T47D (cell line): ENCODE results near the gene CHCHD10.
A peak's percentile ranks its signal among the peaks of the same experiment; 100 is the strongest.

Experiments used
- DNase-seq, 2 experiments: peaks; one replicate each; pipeline versions ENCODE4 v3.0.0 to v3.0.0-alpha.2; 2011 to 2012; ENCODE audit warnings: low read depth in 1 of 2, low spot score in 1 of 2
- JUND ChIP-seq: IDR thresholded peaks from 2 replicates; pipeline ENCODE4 v1.6.1; 2012; ENCODE audit warnings: low read depth
- in situ Hi-C: cut with HindIII; loops from 2 replicates; pipeline ENCODE4 v1.10.0; 2016; ENCODE audit warnings: low sequenced_read_pairs, low pct_unique_long_range_greater_than_20kb

The CHCHD10 gene

DNA sequence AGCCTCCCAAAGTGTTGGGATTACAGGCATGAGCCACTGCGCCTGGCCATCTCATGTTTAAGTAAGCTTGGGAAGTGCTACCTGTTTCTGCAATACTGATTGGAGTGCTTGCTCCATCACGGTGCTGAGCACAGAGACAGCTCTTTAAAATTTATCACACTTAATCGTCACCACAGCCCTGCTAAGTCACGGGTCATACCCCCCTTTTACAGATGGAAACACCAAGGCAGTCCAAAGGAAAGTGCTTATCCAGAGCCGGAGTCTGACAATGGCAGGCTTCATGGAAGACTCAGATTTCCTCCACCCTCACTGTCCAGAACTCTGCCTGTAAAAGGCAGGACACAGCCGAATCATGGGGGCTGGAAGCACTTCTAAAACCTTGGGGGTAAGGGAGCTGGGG lies 7.7 kb downstream of the CHCHD10 start:
- TF ChIP-seq JUND: no peak
- no peak for DNase-seq
- in situ Hi-C loops: no loop called here

DNA sequence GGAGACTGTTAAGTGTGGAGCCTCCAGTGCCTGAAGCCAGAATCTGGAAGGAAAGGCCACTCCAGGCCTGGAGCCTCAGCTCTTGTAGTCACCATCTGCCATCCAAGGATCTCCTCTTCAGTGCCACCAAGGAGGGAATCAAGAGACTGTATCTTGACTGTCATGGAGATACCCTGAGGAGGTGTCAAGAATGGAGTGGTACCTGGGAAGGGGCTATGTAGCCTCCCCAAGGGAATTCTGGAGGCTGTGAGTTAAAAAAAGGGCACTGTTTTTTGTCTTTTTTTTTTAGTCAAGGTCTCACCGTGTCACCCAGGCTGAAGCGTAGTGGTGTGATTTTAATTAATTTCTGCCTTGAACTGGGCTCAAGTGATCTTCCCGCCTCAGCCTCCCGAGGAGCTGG lies 8.2 kb downstream of the CHCHD10 start:
- no peak for DNase-seq

DNA sequence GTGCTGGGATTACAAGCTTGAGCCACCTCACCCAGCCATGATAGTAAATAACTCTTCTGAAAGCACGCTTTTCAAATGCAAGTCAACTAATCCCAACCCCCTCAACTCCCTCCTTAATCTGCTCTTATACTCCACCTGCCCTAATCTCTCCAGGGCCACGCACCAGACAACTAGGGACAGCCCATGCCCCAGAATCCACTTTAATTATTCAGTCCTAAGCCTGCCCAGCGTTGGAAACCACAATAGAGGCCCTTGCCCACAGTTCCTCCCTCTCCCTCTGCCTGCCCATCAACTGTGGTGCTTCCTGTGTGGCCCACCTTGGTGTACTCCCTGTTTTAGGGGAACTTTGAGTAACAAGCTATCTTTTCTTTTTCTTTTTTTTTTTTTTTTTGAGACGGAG lies 10.9 kb downstream of the CHCHD10 start:
- TF ChIP-seq JUND: no peak
- no peak for DNase-seq

More for the DNA sequence above, 8.2 kb downstream of the CHCHD10 start:
- in situ Hi-C loops: no loop called here
- TF ChIP-seq JUND: no peak

DNA sequence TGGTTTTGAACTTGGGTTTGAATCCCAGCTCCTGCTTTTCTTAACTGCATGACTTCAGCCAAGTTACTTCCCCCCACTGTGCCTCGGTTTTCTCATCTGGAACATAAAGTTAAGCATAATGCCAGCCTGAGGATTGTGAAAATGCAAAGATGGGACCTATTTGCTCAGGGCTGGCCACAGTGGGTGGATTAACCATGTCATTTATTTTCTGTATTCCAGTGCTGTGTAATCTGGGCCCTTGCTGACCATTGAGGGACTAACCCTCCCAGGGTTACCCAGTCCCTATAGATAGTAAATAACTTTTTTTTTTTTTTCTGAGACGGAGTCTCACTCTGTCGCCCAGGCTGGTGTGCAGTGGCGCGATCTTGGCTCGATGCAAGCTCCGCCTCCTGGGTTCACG lies 12.1 kb downstream of the CHCHD10 start:
- no peak for TF ChIP-seq JUND
- no peak for DNase-seq
- in situ Hi-C loops: no loop called here

More for the DNA sequence above, 10.9 kb downstream of the CHCHD10 start:
- in situ Hi-C loops: no loop called here

DNA sequence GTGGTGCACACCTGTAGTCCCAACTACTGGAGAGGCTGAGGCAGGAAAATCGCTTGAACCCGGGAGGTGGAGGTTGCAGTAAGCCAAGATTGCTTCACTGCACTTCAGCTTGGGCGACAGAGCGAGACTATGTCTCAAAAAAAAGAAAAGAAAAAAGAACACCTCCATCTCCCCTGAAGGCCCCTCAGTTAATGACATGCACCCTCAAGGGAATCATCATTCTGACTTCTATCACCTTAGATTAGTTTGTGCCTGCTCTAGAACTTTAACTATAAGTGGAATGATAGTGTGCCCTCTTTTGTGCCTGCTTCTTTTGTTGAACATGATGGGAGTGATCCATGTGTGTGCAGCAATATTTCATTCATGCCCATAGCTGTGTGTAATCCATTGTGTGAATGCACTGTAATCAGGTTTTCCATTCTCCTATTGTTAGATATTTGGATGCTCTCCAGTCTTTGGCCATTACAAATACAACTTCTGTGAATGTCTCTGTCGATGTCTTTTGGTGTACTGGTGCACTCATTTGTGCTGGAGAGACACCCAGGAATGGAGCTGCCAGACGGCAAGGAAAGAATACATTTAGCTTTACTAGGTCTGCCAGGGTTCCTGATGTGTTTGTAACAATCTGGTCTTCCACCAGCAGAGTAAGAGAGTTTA lies 12.7 kb downstream of the CHCHD10 start:
- in situ Hi-C loops: no loop called here

DNA sequence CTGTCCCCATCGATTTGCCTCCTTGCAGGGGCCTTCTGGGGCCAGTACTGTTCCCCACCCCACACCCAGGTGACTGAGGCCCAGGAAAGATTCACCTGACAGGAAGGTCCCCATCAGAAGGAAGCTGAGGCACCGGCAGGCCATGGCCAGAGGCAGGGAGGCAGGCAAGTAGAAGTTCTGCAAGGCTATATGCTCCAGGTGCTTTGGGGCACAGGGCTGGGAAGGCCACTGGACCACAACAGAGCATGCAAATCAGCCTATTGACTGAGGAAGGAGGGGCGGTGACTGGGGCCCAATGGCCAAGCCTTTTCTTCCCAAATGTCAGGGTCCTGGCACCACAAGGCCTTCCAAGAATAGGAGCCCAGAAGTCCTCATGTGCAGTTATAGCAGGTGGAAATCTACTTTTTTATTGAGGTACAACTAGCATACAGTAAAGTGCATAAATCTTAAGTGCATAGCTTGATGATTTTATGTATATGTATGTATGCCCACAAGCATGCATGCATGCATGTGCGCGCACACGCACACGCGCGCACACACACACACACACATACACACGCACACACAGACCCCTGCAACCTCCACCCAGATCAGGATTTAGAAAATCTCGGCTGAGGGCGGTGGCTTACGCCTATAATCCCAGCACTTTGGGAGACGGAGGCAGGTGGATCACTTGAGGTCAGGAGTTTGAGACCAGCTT lies 13.4 kb downstream of the CHCHD10 start, which contains the start of gene VPREB3:
Gene VPREB3, minus strand, starts transcription at position 206 of the 700 bp plus-strand sequence. Its CDS starts 62 bp downstream, at position 144.
- no peak for TF ChIP-seq JUND
- no peak for DNase-seq
- in situ Hi-C loops: no loop called here

More for the DNA sequence above, 12.7 kb downstream of the CHCHD10 start:
- TF ChIP-seq JUND: no peak
- DNase-seq: no peak

DNA sequence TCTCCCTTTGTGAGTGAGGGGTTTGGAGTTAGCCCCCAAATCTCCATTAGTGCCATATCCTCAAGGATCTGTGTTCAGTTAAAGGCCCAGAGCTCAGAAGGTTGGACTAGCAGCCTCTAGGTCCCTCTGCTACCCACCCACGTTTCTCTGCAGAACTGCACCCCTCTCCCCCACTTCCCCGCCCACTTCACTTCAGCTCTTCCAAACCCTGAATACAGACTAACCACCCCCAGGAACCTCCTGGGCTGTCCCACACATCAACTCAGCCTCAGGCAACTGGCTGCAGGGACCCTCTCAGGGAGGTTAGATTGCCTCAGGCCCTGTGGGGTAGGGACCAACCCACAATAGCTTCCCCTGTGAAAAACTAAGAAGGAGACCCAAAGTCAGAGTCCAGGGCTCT lies 14.4 kb downstream of the CHCHD10 start:
- in situ Hi-C loops: no loop called here
- TF ChIP-seq JUND: no peak
- no peak for DNase-seq

DNA sequence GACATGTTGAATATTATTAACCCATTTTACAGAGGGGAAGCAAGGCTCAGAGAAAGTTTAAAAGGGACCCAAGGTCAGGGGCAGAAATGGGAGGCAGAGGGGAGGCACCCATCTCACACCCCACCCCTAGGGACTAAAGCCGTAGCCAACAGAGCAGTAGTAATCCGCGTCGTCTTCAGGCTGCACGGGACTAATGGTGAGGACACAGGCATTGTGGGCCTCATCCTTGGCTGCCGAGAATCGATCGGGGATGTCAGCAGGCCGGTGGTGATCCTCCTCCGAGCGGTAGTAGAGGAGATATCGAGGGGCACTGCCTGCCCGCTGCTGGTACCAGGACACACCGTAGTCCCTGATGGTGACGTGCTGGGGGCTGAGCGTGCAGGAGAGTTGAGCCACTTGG lies 15.0 kb downstream of the CHCHD10 start:
- in situ Hi-C loops: no loop called here
- DNase-seq: no peak
- no peak for TF ChIP-seq JUND

DNA sequence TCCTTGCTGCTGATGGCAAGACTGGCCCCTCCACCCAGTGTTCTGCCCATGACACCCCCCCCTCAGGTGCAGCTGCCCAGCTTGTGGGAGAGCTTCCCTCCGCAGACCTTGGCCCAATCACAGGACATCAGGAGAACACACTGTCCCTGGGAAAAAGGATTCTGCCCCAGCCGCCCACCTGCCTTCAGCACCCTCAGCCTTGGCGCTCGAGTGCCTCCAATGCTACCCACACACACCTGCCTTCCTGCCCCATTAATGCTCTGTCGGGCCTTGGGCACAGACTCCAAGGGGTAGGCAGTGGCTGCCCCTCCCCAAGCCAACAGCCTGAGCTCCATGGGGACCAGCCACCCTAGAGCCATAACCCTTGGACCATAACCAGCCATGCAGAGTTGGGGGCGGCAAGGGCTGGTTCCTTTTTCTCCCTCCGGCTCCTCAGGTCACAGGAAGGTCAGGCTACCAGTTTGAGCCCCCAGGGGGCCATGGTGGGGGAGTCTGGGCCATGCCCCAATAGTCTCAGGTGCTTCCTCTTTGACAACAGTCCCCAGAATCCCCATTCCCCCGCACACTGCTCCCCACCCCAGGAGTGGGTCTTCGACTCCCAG lies 15.6 kb downstream of the CHCHD10 start:
- no peak for DNase-seq
- in situ Hi-C loops: no loop called here

DNA sequence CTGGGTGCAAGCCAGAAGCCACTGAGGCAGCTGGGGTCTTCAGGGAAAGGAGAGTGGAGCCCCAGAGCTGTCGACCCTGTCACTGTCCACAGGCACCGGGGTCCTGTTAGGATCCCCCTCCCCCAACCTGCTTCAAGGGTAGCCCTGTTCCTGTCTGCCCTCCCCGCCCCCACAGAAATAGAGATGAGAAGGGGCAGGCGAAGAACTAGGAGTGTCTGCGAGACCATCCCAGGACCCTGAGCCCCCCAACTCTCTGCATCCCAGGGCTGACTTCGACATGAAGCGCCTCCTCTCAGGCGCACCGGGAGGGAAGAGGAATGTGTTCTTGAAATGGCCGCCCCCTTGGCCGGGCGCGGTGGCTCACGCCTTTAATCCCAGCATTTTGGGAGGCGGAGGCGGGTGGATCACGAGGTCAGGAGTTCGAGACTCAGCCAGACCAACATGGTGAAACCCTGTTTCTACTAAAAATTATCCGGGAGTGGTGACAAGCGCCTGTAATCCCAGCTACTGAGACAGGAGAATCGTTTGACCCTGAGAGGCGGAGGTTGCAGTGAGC lies 16.3 kb downstream of the CHCHD10 start:
- no peak for DNase-seq
- in situ Hi-C loops: no loop called here
- no peak for TF ChIP-seq JUND

More for the DNA sequence above, 15.6 kb downstream of the CHCHD10 start:
- TF ChIP-seq JUND: no peak

DNA sequence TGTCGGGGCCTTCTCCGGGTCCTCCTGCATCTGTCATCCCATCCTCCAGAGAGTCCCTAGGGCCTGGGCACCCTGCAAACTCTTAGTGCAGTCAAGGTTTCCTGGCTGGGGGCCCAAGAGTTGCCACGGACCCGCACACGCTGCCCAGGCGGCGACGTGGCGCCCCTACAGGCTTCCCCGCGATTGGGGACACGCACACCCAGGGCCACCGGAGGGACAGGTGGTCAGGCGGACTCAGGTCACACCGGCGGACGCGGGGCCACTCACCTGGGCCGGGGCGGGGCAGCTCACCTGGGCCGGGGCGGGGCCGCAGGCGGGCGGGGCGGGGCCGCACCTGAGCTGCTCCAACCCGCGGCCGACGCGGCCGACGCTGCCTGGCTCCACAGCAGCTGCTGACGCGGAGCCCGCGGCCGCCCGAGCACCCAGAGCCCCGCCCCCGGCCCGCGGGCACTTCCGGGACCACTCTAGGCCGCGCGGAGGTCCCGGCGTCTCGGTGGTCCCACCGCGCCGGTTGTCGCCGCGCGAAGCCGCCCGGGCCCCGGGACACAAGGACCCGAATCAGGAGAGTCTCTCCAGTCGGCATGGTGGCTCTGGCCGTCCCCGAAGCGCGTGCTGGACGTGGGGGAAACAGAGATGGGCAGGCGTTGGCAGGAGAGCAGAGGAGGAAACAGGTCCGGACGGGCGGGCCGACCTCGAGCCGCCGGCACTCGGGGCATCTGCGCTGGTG lies 16.9 kb downstream of the CHCHD10 start, which contains the start of gene ZNF70:
Gene ZNF70, minus strand, starts transcription at position 399 of the 727 bp plus-strand sequence. CDS start 5,972 bp downstream, outside the sequence.
- in situ Hi-C loops: no loop called here
- peak; percentile 85 to 90 for DNase-seq
- TF ChIP-seq JUND: no peak

DNA sequence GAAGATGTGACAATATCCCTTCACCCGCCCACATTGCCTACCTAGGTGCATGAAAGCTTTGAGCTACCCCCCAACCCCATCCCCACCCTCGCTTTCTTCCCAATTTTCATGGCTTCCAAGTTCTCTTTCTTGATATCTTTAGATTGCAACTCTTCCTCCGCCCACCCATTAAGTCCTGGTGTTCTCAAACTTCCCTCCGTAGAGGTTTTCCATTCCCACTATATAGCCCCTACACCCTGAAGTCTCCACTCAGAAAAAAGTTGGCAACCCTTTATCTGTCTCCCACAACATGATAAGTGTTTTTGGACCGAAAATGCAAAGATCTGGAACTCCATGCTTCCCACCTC lies 17.4 kb downstream of the CHCHD10 start:
- in situ Hi-C loops: no loop called here
- no peak for TF ChIP-seq JUND
- DNase-seq: no peak
